ENCODE measurements around the gene FPR2.

Gene FPR2, protein sequence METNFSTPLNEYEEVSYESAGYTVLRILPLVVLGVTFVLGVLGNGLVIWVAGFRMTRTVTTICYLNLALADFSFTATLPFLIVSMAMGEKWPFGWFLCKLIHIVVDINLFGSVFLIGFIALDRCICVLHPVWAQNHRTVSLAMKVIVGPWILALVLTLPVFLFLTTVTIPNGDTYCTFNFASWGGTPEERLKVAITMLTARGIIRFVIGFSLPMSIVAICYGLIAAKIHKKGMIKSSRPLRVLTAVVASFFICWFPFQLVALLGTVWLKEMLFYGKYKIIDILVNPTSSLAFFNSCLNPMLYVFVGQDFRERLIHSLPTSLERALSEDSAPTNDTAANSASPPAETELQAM

DNA sequence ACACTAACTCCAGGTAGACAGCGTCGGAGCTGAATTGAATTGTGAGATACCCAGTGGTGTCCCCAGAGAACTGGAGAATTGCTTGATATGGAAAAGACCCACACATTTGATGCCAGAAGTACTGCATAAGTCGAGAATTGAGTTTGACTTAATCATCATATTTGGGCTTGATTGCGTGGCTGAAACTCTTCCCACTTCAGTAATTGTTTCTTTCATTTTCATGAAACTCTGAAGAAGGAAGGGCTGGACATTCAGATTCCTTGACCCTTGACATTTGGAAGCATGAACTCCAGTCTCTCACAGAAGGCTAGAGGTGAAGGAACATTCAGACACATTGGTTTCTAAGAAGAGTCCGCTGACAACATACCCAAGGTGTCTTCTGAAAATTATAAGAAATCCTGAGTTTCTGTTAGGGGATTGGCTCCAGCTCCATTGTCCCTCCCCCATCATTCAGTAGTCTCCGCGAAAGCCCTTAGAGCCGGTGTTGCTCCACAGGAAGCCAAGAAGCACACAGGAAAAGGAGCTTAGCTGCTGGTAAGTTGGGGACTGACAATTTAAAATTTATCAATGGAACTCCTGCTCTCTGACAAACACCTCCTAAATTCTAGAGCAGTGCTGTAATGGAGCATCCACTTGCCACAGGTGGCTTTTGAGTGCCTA is at the start of gene FPR2:
Gene FPR2 (plus strand): TSS at position 484 of the 660 bp plus-strand sequence. CDS start 7,479 bp downstream, outside the sequence.
- no peak for TF ChIP-seq ZFX (IDR thresholded peaks at IDR 0.05)
- no peak within 1 kb of the TSS for H3K27ac ChIP-seq

GRCh38 chr19:51711702-51712101 is 49.3 kb upstream of the FPR2 start:
- TF ChIP-seq, protein P1, sequence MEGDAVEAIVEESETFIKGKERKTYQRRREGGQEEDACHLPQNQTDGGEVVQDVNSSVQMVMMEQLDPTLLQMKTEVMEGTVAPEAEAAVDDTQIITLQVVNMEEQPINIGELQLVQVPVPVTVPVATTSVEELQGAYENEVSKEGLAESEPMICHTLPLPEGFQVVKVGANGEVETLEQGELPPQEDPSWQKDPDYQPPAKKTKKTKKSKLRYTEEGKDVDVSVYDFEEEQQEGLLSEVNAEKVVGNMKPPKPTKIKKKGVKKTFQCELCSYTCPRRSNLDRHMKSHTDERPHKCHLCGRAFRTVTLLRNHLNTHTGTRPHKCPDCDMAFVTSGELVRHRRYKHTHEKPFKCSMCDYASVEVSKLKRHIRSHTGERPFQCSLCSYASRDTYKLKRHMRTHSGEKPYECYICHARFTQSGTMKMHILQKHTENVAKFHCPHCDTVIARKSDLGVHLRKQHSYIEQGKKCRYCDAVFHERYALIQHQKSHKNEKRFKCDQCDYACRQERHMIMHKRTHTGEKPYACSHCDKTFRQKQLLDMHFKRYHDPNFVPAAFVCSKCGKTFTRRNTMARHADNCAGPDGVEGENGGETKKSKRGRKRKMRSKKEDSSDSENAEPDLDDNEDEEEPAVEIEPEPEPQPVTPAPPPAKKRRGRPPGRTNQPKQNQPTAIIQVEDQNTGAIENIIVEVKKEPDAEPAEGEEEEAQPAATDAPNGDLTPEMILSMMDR (conservative IDR thresholded peaks at IDR 0.05): no peak
- no peak for TF ChIP-seq ZFX (IDR thresholded peaks at IDR 0.05)
- H3K27ac ChIP-seq: no peak overlapping the region

GRCh38 chr19:51712461-51713081 is 48.4 kb upstream of the FPR2 start:
- H3K27ac ChIP-seq: no peak overlapping the region
- TF ChIP-seq, protein P1 (conservative IDR thresholded peaks at IDR 0.05): peak; percentile 76
- no peak for TF ChIP-seq ZFX (IDR thresholded peaks at IDR 0.05)

DNA sequence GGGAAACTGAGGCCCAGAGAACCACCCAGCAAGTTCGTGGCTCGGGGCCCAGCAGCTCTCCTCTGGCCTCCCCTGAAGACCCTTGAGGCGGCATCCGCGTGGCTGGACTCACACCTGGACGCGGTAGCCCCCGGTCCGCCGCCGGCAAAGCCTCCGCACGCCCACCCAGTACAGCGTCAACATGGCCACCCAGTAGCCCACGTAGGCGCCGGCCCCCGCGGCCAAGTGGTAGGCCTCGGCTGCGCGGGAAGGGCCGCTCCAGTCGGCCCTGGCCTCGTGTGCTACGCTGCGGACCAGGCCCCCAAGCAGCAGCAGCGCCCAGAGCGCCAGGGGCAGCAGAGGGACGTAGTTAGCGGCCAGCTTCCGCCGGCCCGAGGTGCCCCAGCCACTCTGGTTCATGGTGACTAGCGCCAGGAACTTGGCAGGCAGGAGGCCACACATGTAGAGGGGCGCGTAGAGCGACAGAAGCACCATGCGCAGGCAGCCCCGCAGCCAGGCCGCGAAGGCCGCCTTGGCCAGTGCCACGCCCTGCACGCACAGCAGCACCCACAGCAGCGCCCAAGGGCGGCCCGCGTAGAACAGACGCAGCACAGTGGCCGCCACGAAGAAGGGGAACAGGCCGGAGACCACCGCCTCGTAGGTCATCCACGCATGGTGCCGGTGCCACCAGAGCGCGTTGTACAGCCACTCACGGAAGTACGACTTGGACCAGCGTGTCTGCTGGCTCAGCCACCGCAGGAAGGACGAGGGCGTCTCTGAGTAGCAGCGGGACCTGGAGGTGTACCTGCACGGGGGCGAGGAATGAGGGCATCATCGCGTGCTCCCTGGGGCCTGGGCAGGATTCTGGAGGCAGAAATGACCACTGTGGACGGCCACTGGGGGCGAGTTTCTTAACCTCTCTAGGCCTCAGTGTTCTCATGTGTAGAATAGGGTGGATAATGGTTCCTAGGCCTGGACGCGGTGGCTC is 47.4 kb upstream of the FPR2 start:
- no peak for TF ChIP-seq ZFX (IDR thresholded peaks at IDR 0.05)
- TF ChIP-seq, protein P1 (conservative IDR thresholded peaks at IDR 0.05): no peak
- no peak overlapping the region for H3K27ac ChIP-seq

- no peak overlapping the region for H3K27ac ChIP-seq
- TF ChIP-seq ZFX (IDR thresholded peaks at IDR 0.05): no peak
- TF ChIP-seq, protein P1 (conservative IDR thresholded peaks at IDR 0.05): no peak
Measured at GRCh38 chr19:51714848-51715247, 46.1 kb upstream of the FPR2 start.

- TF ChIP-seq ZFX (IDR thresholded peaks at IDR 0.05): no peak
- TF ChIP-seq, protein P1 (conservative IDR thresholded peaks at IDR 0.05): no peak
- no peak overlapping the region for H3K27ac ChIP-seq
Measured at GRCh38 chr19:51715850-51716249, 45.1 kb upstream of the FPR2 start.

DNA sequence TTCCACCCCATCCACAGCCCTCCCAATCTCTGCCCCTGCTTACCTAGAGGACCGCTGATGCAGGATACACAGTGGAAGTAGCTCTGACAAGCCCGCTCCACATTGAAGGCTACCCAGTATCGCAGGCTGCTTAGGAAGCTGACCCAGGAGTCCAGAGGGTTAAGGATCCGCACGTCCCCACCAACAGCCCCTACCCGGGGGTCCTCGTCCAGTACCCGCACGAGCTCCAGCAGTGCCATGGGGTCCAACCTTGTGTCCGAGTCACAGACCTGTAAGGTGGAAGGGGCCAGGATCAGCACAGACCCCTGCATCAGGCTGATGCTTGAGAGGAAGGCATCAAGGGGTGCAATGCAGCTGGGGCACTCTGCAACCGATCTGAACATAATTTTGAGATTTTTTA is 44.1 kb upstream of the FPR2 start:
- H3K27ac ChIP-seq: no peak overlapping the region
- TF ChIP-seq, protein P1 (conservative IDR thresholded peaks at IDR 0.05): no peak
- TF ChIP-seq ZFX (IDR thresholded peaks at IDR 0.05): no peak

Measured in C4-2B (cell line).